Pancreas (tissue), 10 donors: ENCODE data around the gene NEK10. TPM values are rescaled to one million over a fixed set of nuclear protein-coding genes. Genes with fewer than 3 reads are reported as not detected.

Source experiments
- ATAC-seq, 4 donors: fragments of 200-7000 bp; cut with Tn5 transposase; one replicate each; pipeline versions ENCODE4 v1.8.0 to v1.9.1; 2020; ENCODE audit warnings: mild to moderate bottlenecking in 4 of 4, moderate library complexity in 4 of 4
- DNase-seq, 6 donors: peaks; one replicate each; pipeline ENCODE4 v3.0.0-alpha.2; 2020
- FAIRE-seq: peaks from 2 replicates; lab custom pipeline; 2012; peaks lifted over from hg19 to GRCh38; lab: Jason Lieb, UNC
- H3K27ac ChIP-seq, 4 donors: fragments of 200-600 bp; sonication (generic); 1 replicate in 3 of 4; 2 replicates in 1 of 4; pipeline versions ENCODE4 v1.5.0 to v1.8.0; 2020
- H3K27me3 ChIP-seq, 4 donors: fragments of 200-600 bp; one replicate each; pipeline ENCODE4 v1.8.0; 2021
- H3K36me3 ChIP-seq, 3 donors: fragments of 200-600 bp; sonication (generic) in 1 of 3; one replicate each; pipeline versions ENCODE4 v1.5.0 to v1.8.0; 2020 to 2021
- H3K4me1 ChIP-seq, 3 donors: fragments of 200-600 bp; one replicate each; pipeline ENCODE4 v1.8.0; 2021
- H3K4me3 ChIP-seq, 4 donors: fragments of 200-600 bp; sonication (generic) in 2 of 4; one replicate each; pipeline versions ENCODE4 v1.5.0 to v1.8.0; 2020 to 2021
- H3K9me3 ChIP-seq, 4 donors: fragments of 200-600 bp; one replicate each; pipeline ENCODE4 v1.8.0; 2021
- CTCF ChIP-seq, 4 donors: fragments of 200-600 bp; sonication (generic) in 3 of 4; IDR thresholded peaks; one replicate each; pipeline versions ENCODE4 v1.5.0 to v1.8.0; 2021; ENCODE audit warnings: antibody characterized with exemption in 4 of 4
- WGBS, 2 donors: extraction: QIAGEN DNeasy Blood & Tissue Kit; methylation state at CpG; one replicate each; pipeline ENCODE4 v1.1.7; 2013; 5-methylcytosine and 5-hydroxymethylcytosine counted together
- intact Hi-C, 3 donors: fragments of 100-400 bp; cut with DNase I; formaldehyde crosslinking; loops; one replicate each; pipeline versions ENCODE4 v1.11.1 to v1.14.2; 2022
- polyA plus RNA-seq, 2 donors: library from polyadenylated mRNA; stranded (reverse); fragments of 200-250 nt; gene quantifications; one replicate each; pipeline ENCODE4 v1.2.3, GENCODE V29; 2013
- total RNA-seq, 6 donors: library from RNA; stranded (reverse); fragmentation: NEBNext Ultra II Directional in 4 of 6; extraction: Animal tissue kit (Norgen Biotek cat#: 25700) in 4 of 6; gene quantifications; one replicate each; pipeline versions ENCODE4 v1.2.1 to v1.2.4, GENCODE V29; 2021 to 2023
- donor health status: healthy with polysubstance abuse.
- donor health status: DM: no; HTN: no; CAD: no; lungs with moderate emphysema.
- donor health status: DM: no; HTN: no; CAD: no.
- donor health status: control.
- donor health status: control.
- donor health status: Bipolar disorder and iron deficiency.
- donor health status: DM: yes; HTN: yes; CAD: no.
- donor health status: DM: no; HTN: no; CAD: no.
- donor health status: DM: no; HTN: no; CAD: no.
- donor health status: DM: yes; HTN: yes; CAD: no.

The NEK10 gene
- total and polyA plus RNA-seq, 8 donors = 0.24 to 0.90 (median 0.37) TPM

GRCh38 chr3:27253391-27253790 lies 115.8 kb downstream of the NEK10 start:
- H3K9me3 ChIP-seq = no peaks in the 10 kb centered on the region
- H3K36me3 ChIP-seq = no peaks in the 10 kb centered on the region
- no peaks in the 10 kb centered on the region for H3K27me3 ChIP-seq
- DNase-seq = no peak
- H3K4me3 ChIP-seq = no peak overlapping the region
- intact Hi-C loops = no loop called here
- WGBS, 2 donors = 24 to 26% methylated on average over 1 of the region's 1 CpG
- no peaks in the 10 kb centered on the region for H3K4me1 ChIP-seq
- no peak overlapping the region for H3K27ac ChIP-seq
- no peak for TF ChIP-seq CTCF (IDR thresholded peaks at IDR 0.05)
- no peak for ATAC-seq
- no peak for FAIRE-seq

- no peak for FAIRE-seq
- intact Hi-C loops = no loop called here
- ATAC-seq = no peak
- no peaks in the 10 kb centered on the region for H3K36me3 ChIP-seq
- H3K4me1 ChIP-seq = no peaks in the 10 kb centered on the region
- no peaks in the 10 kb centered on the region for H3K9me3 ChIP-seq
- no peak for DNase-seq
- no peak overlapping the region for H3K27ac ChIP-seq
- no peaks in the 10 kb centered on the region for H3K27me3 ChIP-seq
- no peak overlapping the region for H3K4me3 ChIP-seq
- TF ChIP-seq CTCF (IDR thresholded peaks at IDR 0.05) = no peak
These were observed 116.5 kb downstream of the NEK10 start for GRCh38 chr3:27252646-27253045.

- no peak for TF ChIP-seq CTCF (IDR thresholded peaks at IDR 0.05)
- DNase-seq (no peak), ATAC-seq (no peak), FAIRE-seq (no peak)
- Histone ChIP-seq H3K9me3 (no peaks in the 10 kb centered on the region), H3K4me3 (no peak overlapping the region), H3K27ac (no peak overlapping the region), H3K36me3 (no peaks in the 10 kb centered on the region), H3K4me1 (no peaks in the 10 kb centered on the region), H3K27me3 (no peaks in the 10 kb centered on the region)
- 69 to 76% methylated on average over 2 of the region's 2 CpGs for WGBS, 2 donors
- intact Hi-C loops = loop anchor here in 1 of 3 donors (10.0 kb wide), 1 partner anchor 100 kb away; no protein-coding TSS in a partner anchor
These were observed 124.8 kb downstream of the NEK10 start for GRCh38 chr3:27244374-27244773.

DNA sequence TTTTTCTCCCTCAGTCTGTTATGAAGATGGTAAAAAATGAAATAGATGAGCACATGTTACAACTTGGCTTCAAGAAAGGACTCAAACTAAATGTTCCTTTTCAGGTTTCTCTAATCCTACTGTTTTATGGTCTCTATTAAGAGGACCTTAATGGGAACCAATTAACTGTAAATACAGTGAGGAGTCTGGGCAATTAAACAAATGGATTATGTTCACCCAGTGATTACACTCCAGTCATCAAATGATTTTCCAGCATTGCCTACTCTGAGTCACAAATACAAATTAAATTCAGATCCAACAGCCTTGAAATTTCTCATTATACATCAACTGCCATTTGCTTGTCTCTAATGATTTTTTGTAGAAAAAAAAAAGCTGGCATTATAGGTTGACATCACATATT lies 129.2 kb downstream of the NEK10 start:
- intact Hi-C loops = loop anchor here in 1 of 3 donors (10.0 kb wide), 1 partner anchor 95 kb away; no protein-coding TSS in a partner anchor
- ATAC-seq = no peak
- no peaks in the 10 kb centered on the region for H3K9me3 ChIP-seq

More for the DNA sequence above, 129.2 kb downstream of the NEK10 start:
- no peak overlapping the region for H3K4me3 ChIP-seq
- no peak overlapping the region for H3K27ac ChIP-seq
- FAIRE-seq (no peak), DNase-seq (no peak)
- no peaks in the 10 kb centered on the region for H3K4me1 ChIP-seq
- H3K27me3 ChIP-seq = no peaks in the 10 kb centered on the region
- TF ChIP-seq CTCF (IDR thresholded peaks at IDR 0.05) = no peak
- H3K36me3 ChIP-seq = no peaks in the 10 kb centered on the region
